ENCODE data around the gene ACIN1.
"Not testable (repeated sequence)": the region's sequence is repeated elsewhere in the genome, so short reads cannot be mapped to it uniquely, and the experiment has no call there.

ACIN1 gene

GRCh38 chr14:23121361-23121771 is 26.4 kb upstream of the ACIN1 start:
- DNase-seq = no peak

GRCh38 chr14:23120541-23121251 is 25.8 kb upstream of the ACIN1 start:
- peak; percentile 4 for DNase-seq

- DNase-seq = no peak
Observed at GRCh38 chr14:23119363-23120327, 24.7 kb upstream of the ACIN1 start.

GRCh38 chr14:23118506-23119362 is 23.8 kb upstream of the ACIN1 start, which contains the start of gene CEBPE:
Gene CEBPE, minus strand, starts transcription at chr14:23119255. Its CDS starts 164 bp downstream, at chr14:23119091.
- DNase-seq = no peak

- no peak for DNase-seq
Observed at GRCh38 chr14:23117371-23118020, 22.6 kb upstream of the ACIN1 start.

GRCh38 chr14:23115918-23116317 is 21.0 kb upstream of the ACIN1 start:
- DNase-seq = no peak

GRCh38 chr14:23115039-23115731 is 20.2 kb upstream of the ACIN1 start:
- peak; percentile 5 for DNase-seq

GRCh38 chr14:23114669-23115038 is 19.7 kb upstream of the ACIN1 start:
- DNase-seq = no peak

- DNase-seq = no peak
Observed at GRCh38 chr14:23114120-23114458, 19.2 kb upstream of the ACIN1 start.

GRCh38 chr14:23113431-23114119 is 18.6 kb upstream of the ACIN1 start:
- DNase-seq = no peak

- no peak for DNase-seq
Observed at GRCh38 chr14:23112359-23113178, 17.6 kb upstream of the ACIN1 start.

GRCh38 chr14:23110579-23111365 is 15.8 kb upstream of the ACIN1 start:
- no peak for DNase-seq

GRCh38 chr14:23109769-23110168 is 14.8 kb upstream of the ACIN1 start:
- DNase-seq = no peak

- not testable (repeated sequence) for DNase-seq
Observed at GRCh38 chr14:23108169-23108568, 13.2 kb upstream of the ACIN1 start.

GRCh38 chr14:23107620-23108019 is 12.7 kb upstream of the ACIN1 start:
- DNase-seq = not testable (repeated sequence)

GRCh38 chr14:23106747-23107045 is 11.8 kb upstream of the ACIN1 start:
- no peak for DNase-seq

GRCh38 chr14:23105348-23105824 is 10.4 kb upstream of the ACIN1 start:
- DNase-seq = no peak

- DNase-seq = no peak
Observed at GRCh38 chr14:23104591-23105347, 9.8 kb upstream of the ACIN1 start, which contains the start of gene CIROP. Gene CIROP, minus strand, starts transcription at chr14:23104989. Its CDS starts 69 bp downstream, at chr14:23104920.
